ENCODE measurements around the gene SUN1. TPM values are rescaled to one million over a fixed set of nuclear protein-coding genes. Genes with fewer than 3 reads are reported as not detected.

Gene SUN1
- total RNA-seq, 1 experiment from 2014 or later: 181 TPM

GRCh38 chr7:794207-794606 is 38.1 kb upstream of the SUN1 start:
- intact Hi-C loops (cut with micrococcal nuclease): no loop called here
- no TSS peak for BruUV-seq (replicated peaks)
- no peak overlapping the region for H3K27ac ChIP-seq (ENCODE audit: low read depth, low read length)

More at GRCh38 chr7:794207-794606, 38.1 kb upstream of the SUN1 start:
- H3K36me3 ChIP-seq (ENCODE audit: control insufficient read depth in 1 of 2, insufficient read depth in 2 of 2, low read length in 2 of 2): 0 out of 4 replicates have a peak, but pooled peaks cover 0 to 3% of the 10 kb centered on the region in 2 experiments
- H3K9me2 ChIP-seq (ENCODE audit: insufficient read depth): no peaks in the 10 kb centered on the region
- H3K4me2 ChIP-seq (ENCODE audit: low read length): no peak overlapping the region
- no peaks in the 10 kb centered on the region for H4K20me1 ChIP-seq (ENCODE audit: insufficient read depth)
- no peak overlapping the region for H3K9ac ChIP-seq (ENCODE audit: low read length)
- no peaks in the 10 kb centered on the region for H3K27me3 ChIP-seq (ENCODE audit: insufficient read depth, low read length)
- ChIA-PET CTCF (no interaction called here), RAD21 (ENCODE audit: low non-redundant PET in 1 of 2, low total read pairs in 2 of 2, uncharacterized antibody in 2 of 2, unreplicated experiment in 2 of 2) (no interaction called here), POLR2A (no interaction called here)
- H2AFZ ChIP-seq (ENCODE audit: low read depth, low read length, poor library complexity, severe bottlenecking): no peak overlapping the region
- no peaks in the 10 kb centered on the region for H3K4me1 ChIP-seq (ENCODE audit: control insufficient read depth in 1 of 2, insufficient read depth in 2 of 2, low read length in 2 of 2)
- H3K4me3 ChIP-seq (replicated peaks in 1 of 2; ENCODE audit: low read depth in 1 of 2, low read length in 2 of 2): no peak overlapping the region
- ATAC-seq (no peak), DNase-seq (ENCODE audit: low read depth, low spot score) (no peak)
- TF ChIP-seq YY1 (IDR thresholded peaks at IDR 0.05; ENCODE audit: extremely low read depth, insufficient replicate concordance, low read depth, low read length) (no peak), ELF1 (IDR thresholded peaks at IDR 0.05; ENCODE audit: borderline replicate concordance, low read depth) (no peak), ZFX (IDR thresholded peaks at IDR 0.05) (no peak), POLR2AphosphoS5 (IDR thresholded peaks at IDR 0.05; ENCODE audit: low read depth, low read length) (no peak), POLR2A (IDR thresholded peaks at IDR 0.05; ENCODE audit: borderline replicate concordance, extremely low read depth, insufficient read depth, insufficient read length) (no peak), CEBPB (IDR thresholded peaks at IDR 0.05; ENCODE audit: low read depth) (no peak), ATF3 (IDR thresholded peaks at IDR 0.05) (no peak), SIN3A (IDR thresholded peaks at IDR 0.05; ENCODE audit: low read depth) (no peak), EZH2phosphoT487 (IDR thresholded peaks at IDR 0.05; ENCODE audit: borderline replicate concordance) (no peak), EGR1 (IDR thresholded peaks at IDR 0.05; ENCODE audit: low read depth) (no peak), CTCF (IDR thresholded peaks at IDR 0.05 in 2 of 3, conservative IDR thresholded peaks at IDR 0.05 in 1 of 3; ENCODE audit: borderline replicate concordance in 1 of 3, insufficient read depth in 1 of 3, low read depth in 2 of 3, low read length in 2 of 3) (no peak), ZNF274 (IDR thresholded peaks at IDR 0.05; ENCODE audit: low read depth, low read length) (no peak), RAD21 (IDR thresholded peaks at IDR 0.05; ENCODE audit: low read depth) (no peak), CBX3 (IDR thresholded peaks at IDR 0.05; ENCODE audit: low read depth) (no peak), SRF (IDR thresholded peaks at IDR 0.05; ENCODE audit: low read depth) (no peak), TCF7L2 (IDR thresholded peaks at IDR 0.05; ENCODE audit: borderline replicate concordance, extremely low read depth, insufficient read depth, insufficient read length) (no peak), FOSL1 (IDR thresholded peaks at IDR 0.05; ENCODE audit: low read depth) (no peak), SP1 (IDR thresholded peaks at IDR 0.05; ENCODE audit: low read depth) (no peak)
- no peaks in the 10 kb centered on the region for H3K9me3 ChIP-seq (ENCODE audit: control insufficient read depth in 1 of 2, insufficient read depth in 1 of 2, low read depth in 1 of 2, low read length in 2 of 2)
- no peaks in the 10 kb centered on the region for H3K79me2 ChIP-seq (ENCODE audit: insufficient read depth, low read length)
